CD4-positive, alpha-beta memory T cell (primary cell): ENCODE data around the gene CYP39A1. TPM values are rescaled to one million over a fixed set of nuclear protein-coding genes. Genes with fewer than 3 reads are reported as not detected.
"Not testable (repeated sequence)": the region's sequence is repeated elsewhere in the genome, so short reads cannot be mapped to it uniquely, and the experiment has no call there.

Experiments
- CTCF ChIA-PET: fragments of 350-600 bp; sonication (Branson Sonifier 250); formaldehyde crosslinking; loops from one replicate; lab custom pipeline; 2021; ENCODE audit warnings: inconsistent platforms; ENCODE audit not compliant: partially characterized antibody; lab: Charles Lee
- POLR2A ChIA-PET: fragments of 350-600 bp; sonication (Branson Sonifier 250); formaldehyde crosslinking; loops from one replicate; lab custom pipeline; 2021; ENCODE audit not compliant: partially characterized antibody; lab: Charles Lee
- DNase-seq, 5 donors: peaks; one replicate each; pipeline versions ENCODE4 v3.0.0 to v3.0.0-alpha.2; 2020 to 2022; ENCODE audit warnings: mixed read lengths in 1 of 5
- H3K27ac ChIP-seq: one replicate; pipeline ENCODE4 v1.7.0; 2013; ENCODE audit warnings: low read depth, low read length
- H3K27me3 ChIP-seq: 2 replicates; pipeline ENCODE4 v1.7.0; 2013; ENCODE audit warnings: mild to moderate bottlenecking, low read length, moderate library complexity; ENCODE audit not compliant: insufficient read depth
- H3K36me3 ChIP-seq: 2 replicates; pipeline ENCODE4 v1.7.0; 2013; ENCODE audit warnings: mild to moderate bottlenecking, low read length, moderate library complexity; ENCODE audit not compliant: insufficient read depth
- H3K4me1 ChIP-seq: 2 replicates; pipeline ENCODE4 v1.7.0; 2013; ENCODE audit warnings: mild to moderate bottlenecking, low read length, moderate library complexity; ENCODE audit not compliant: insufficient read depth
- H3K4me3 ChIP-seq, 2 donors: one replicate each; pipeline ENCODE4 v1.7.0; 2013; ENCODE audit warnings: low read length in 2 of 2, mild to moderate bottlenecking in 1 of 2
- H3K9me3 ChIP-seq, 2 donors: one replicate each; pipeline ENCODE4 v1.7.0; 2013; ENCODE audit warnings: low read length in 2 of 2, control low read depth in 1 of 2; ENCODE audit not compliant: control insufficient read depth in 1 of 2
- H3K27ac Mint-ChIP-seq, 7 donors: one replicate each; pipeline ENCODE4 v1.8.0; 2020 to 2021; ENCODE audit warnings: mixed read lengths in 7 of 7, mild to moderate bottlenecking in 6 of 7, inconsistent platforms in 3 of 7, moderate library complexity in 3 of 7
- H3K27me3 Mint-ChIP-seq, 2 donors: one replicate each; pipeline ENCODE4 v1.8.0; 2020 to 2021; ENCODE audit warnings: mixed read lengths in 2 of 2
- H3K36me3 Mint-ChIP-seq, 2 donors: one replicate each; pipeline ENCODE4 v1.8.0; 2020 to 2021; ENCODE audit warnings: mixed read lengths in 2 of 2, inconsistent platforms in 1 of 2, mild to moderate bottlenecking in 1 of 2
- H3K4me1 Mint-ChIP-seq, 4 donors: one replicate each; pipeline ENCODE4 v1.8.0; 2020 to 2021; ENCODE audit warnings: mixed read lengths in 4 of 4, mild to moderate bottlenecking in 1 of 4
- H3K4me3 Mint-ChIP-seq, 8 donors: one replicate each; pipeline ENCODE4 v1.8.0; 2020 to 2021; ENCODE audit warnings: mixed read lengths in 8 of 8, mild to moderate bottlenecking in 7 of 8, moderate library complexity in 6 of 8, inconsistent platforms in 3 of 8
- H3K9me3 Mint-ChIP-seq, 8 donors: one replicate each; pipeline ENCODE4 v1.8.0; 2020 to 2021; ENCODE audit warnings: mixed read lengths in 8 of 8, mild to moderate bottlenecking in 5 of 8, inconsistent platforms in 3 of 8, moderate library complexity in 1 of 8
- intact Hi-C: fragments of 100-400 bp; cut with micrococcal nuclease; formaldehyde crosslinking; loops from one replicate; pipeline ENCODE4 v1.15.1; 2023
- polyA plus RNA-seq, 2 donors: library from polyadenylated mRNA; unstranded; fragments of 300-500 nt; fragmentation: Illumina TruSeq; gene quantifications; one replicate each; pipeline ENCODE4 v1.2.3, GENCODE V29; 2021
- total RNA-seq, 2 experiments: library from RNA; stranded (reverse); gene quantifications; one replicate each; pipeline ENCODE4 v1.2.3, GENCODE V29; 2021

The CYP39A1 gene
- total and polyA plus RNA-seq, 4 experiments from 2014 or later: not detected

DNA sequence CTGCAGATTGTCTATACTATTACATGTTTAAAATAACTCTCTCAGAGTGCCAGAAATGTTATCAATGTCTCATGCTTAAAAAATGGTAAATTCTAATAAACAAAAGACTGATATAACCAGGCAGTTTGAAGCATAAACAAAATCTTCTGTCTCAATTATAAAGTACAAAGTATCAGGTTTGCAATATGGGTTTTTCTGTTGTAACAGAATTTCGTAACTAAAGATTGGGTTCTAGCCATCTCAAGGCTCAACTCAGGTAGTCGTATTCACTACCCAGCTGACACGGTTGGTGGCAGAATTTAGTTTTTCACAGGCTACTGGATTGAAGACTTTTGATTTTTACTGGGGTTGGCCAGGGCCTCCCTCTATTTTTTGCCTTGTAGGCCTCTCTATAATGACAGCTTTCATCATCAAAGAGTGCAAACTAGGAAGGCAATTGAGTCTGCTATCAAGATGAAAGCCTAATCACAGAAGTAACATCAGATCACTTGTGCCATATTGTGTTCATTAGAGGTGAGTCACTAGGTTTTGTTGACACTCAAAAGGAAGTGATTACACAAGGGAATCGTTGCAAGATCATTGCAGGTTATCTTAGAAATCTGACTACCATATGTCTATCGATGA, 3.6 kb downstream of the CYP39A1 start:
- DNase-seq: no peak
- intact Hi-C loops: no loop called here
- no peak overlapping the region for H3K27ac Mint-ChIP-seq

DNA sequence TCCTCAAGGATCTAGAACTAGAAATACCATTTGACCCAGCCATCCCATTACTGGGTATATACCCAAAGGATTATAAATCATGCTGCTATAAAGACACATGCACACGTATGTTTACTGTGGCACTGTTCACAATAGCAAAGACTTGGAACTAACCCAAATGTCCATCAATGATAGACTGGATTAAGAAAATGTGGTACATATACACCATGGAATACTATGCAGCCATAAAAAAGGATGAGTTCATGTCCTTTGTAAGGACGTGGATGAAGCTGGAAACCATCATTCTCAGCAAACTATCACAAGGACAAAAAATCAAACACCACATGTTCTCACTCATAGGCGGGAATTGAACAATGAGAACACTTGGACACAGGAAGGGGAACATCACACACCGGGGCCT, 4.5 kb downstream of the CYP39A1 start:
- H3K9me3 ChIP-seq, H3K36me3 ChIP-seq, H3K27me3 ChIP-seq, H3K36me3 Mint-ChIP-seq, POLR2A ChIA-PET, H3K9me3 Mint-ChIP-seq, H3K27ac Mint-ChIP-seq, H3K4me3 Mint-ChIP-seq, H3K4me3 ChIP-seq, CTCF ChIA-PET, H3K27ac ChIP-seq, intact Hi-C loops, DNase-seq: not testable (repeated sequence)
- peaks cover 10% of the 10 kb centered on the region for H3K4me1 ChIP-seq
- Mint-ChIP-seq H3K4me1 (peaks cover 7 to 12% (median 9%) of the 10 kb centered on the region in 4 donors), H3K27me3 (peaks cover 14 to 18% of the 10 kb centered on the region in 2 donors)

More for the DNA sequence above, 3.6 kb downstream of the CYP39A1 start:
- peaks cover 20 to 23% of the 10 kb centered on the region in 2 donors for H3K27me3 Mint-ChIP-seq
- Histone ChIP-seq H3K27ac (no peak overlapping the region), H3K4me3 (no peak overlapping the region), H3K4me1 (peaks cover 17% of the 10 kb centered on the region), H3K36me3 (no peaks in the 10 kb centered on the region), H3K9me3 (no peaks in the 10 kb centered on the region), H3K27me3 (peaks cover 14% of the 10 kb centered on the region)
- H3K4me1 Mint-ChIP-seq: peaks cover 12 to 17% (median 14%) of the 10 kb centered on the region in 4 donors
- H3K9me3 Mint-ChIP-seq: peaks cover 0 to 3% (median 0%) of the 10 kb centered on the region in 8 donors
- POLR2A ChIA-PET: no interaction called here
- H3K4me3 Mint-ChIP-seq: no peak overlapping the region
- H3K36me3 Mint-ChIP-seq: no peaks in the 10 kb centered on the region
- CTCF ChIA-PET: no interaction called here

DNA sequence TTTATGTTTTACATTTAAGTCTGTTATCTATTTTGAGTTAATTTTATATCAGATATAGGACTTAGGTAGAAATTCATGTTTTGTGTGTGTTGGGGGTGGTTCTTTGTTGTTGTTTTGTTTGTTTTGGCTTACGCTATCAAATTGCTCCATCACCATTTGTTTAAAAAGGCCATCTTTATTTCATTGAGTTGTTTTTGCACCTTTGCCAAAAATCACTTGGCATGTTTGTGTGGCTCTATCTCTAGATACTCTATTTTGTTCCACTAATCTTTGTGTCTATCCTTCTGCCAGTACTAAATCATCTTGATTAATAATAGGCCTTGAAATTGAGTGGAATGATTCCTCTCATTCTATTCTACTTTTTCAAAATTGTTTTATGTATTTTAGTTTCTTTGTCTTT, 7.4 kb downstream of the CYP39A1 start:
- H3K9me3 Mint-ChIP-seq: peaks cover 0 to 3% (median 0%) of the 10 kb centered on the region in 8 donors
- Histone ChIP-seq H3K27ac (no peak overlapping the region), H3K36me3 (no peaks in the 10 kb centered on the region), H3K4me3 (no peak overlapping the region), H3K4me1 (no peaks in the 10 kb centered on the region), H3K9me3 (no peaks in the 10 kb centered on the region), H3K27me3 (no peaks in the 10 kb centered on the region)
- H3K36me3 Mint-ChIP-seq: no peaks in the 10 kb centered on the region
- H3K27me3 Mint-ChIP-seq: peaks cover 3 to 5% of the 10 kb centered on the region in 2 donors
- H3K4me3 Mint-ChIP-seq: no peak overlapping the region
- no peak overlapping the region for H3K27ac Mint-ChIP-seq
- no peak for DNase-seq
- intact Hi-C loops: no loop called here
- ChIA-PET POLR2A (no interaction called here), CTCF (no interaction called here)
- no peaks in the 10 kb centered on the region for H3K4me1 Mint-ChIP-seq

DNA sequence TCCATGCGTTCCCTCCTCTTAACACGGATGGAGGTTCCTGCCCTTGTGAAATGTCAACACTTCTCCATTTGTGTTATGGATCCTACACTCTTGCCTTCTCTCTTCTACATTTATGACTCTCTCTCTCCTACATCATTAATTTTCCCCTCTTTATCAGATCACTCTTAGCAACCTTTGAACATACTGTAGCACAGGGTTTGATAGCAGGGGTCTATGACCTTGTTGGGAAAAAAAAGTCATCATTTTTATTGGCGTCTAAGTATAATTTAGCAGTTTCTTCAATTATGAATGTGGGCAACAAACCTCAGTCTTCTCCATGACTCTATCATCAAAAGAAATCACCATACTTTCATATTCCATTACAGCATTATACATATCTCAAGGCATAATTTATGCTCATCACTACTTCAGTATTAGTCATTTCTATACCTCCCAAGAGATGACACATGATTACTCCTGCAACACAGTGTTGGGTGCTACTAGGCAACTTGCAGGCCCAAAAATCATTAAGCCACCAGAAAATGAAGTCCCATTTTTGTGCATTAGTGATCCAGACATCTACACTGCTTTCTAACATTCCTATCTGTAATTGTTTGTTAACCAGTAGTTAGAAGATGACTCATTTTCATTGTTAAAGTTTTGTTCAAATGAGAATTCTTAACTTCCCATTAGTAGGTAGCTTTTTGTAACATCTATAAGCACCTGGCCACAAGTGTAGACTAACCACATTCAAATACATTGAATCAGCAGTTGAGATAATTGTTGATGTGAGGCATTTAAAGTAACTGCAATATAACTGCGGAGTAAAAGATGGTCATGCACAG, 9.5 kb downstream of the CYP39A1 start:
- no peak overlapping the region for H3K27ac Mint-ChIP-seq
- Histone ChIP-seq H3K4me3 (no peak overlapping the region), H3K27ac (no peak overlapping the region), H3K36me3 (no peaks in the 10 kb centered on the region), H3K4me1 (no peaks in the 10 kb centered on the region), H3K27me3 (no peaks in the 10 kb centered on the region), H3K9me3 (no peaks in the 10 kb centered on the region)
- no peaks in the 10 kb centered on the region for H3K4me1 Mint-ChIP-seq
- no peak for DNase-seq
- ChIA-PET POLR2A (no interaction called here), CTCF (no interaction called here)
- peaks cover 0 to 3% (median 0%) of the 10 kb centered on the region in 8 donors for H3K9me3 Mint-ChIP-seq
- H3K27me3 Mint-ChIP-seq: peaks cover 4 to 6% of the 10 kb centered on the region in 2 donors
- H3K36me3 Mint-ChIP-seq: no peaks in the 10 kb centered on the region
- no peak overlapping the region for H3K4me3 Mint-ChIP-seq
- intact Hi-C loops: no loop called here

DNA sequence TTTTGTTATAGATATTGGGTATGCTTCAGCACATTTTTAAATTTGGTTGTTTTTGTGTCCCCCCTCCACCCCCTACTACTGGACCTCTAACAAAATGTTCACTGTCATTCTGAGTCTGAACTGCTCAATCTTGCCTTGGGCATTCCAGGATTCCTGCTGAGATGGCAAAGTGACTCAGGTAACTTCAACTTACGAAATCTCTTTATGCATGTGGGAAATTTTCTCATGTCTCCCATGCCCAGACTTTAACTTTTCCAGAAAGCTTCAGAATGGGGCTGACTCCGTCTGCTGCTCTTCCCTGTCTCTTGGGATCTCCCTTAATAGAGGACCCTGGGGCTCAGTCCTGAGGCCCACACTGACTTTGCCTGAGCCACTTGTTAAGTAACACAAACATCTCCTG, 14.0 kb downstream of the CYP39A1 start:
- Histone ChIP-seq H3K4me1 (no peaks in the 10 kb centered on the region), H3K9me3 (no peaks in the 10 kb centered on the region), H3K4me3 (no peak overlapping the region), H3K36me3 (no peaks in the 10 kb centered on the region), H3K27ac (no peak overlapping the region), H3K27me3 (no peaks in the 10 kb centered on the region)
- no peak overlapping the region for H3K4me3 Mint-ChIP-seq
- DNase-seq: no peak
- no peak overlapping the region for H3K27ac Mint-ChIP-seq
- H3K36me3 Mint-ChIP-seq: no peaks in the 10 kb centered on the region
- ChIA-PET POLR2A (no interaction called here), CTCF (no interaction called here)
- no peaks in the 10 kb centered on the region for H3K4me1 Mint-ChIP-seq
- peaks cover 4 to 8% of the 10 kb centered on the region in 2 donors for H3K27me3 Mint-ChIP-seq
- intact Hi-C loops: no loop called here
- H3K9me3 Mint-ChIP-seq: no peaks in the 10 kb centered on the region

DNA sequence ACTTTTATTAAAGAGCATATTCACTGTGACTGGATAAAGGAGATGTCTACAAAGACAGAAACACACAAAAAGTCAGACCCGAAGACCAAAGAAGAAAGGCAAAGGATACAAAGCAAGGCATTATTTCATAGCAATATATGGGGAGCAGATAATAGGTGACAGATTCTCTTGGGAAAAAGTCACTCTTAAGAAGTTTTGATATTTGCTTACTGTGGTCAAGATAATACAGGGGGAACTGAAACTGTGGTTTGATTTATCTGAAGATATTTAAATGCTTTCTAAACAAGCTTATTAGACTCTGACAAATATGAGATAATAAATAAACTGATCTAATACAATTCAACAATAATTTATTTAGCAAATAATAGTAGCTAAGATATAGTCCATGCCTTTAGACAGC, 14.7 kb downstream of the CYP39A1 start:
- Mint-ChIP-seq H3K9me3 (no peaks in the 10 kb centered on the region), H3K4me1 (no peaks in the 10 kb centered on the region), H3K36me3 (no peaks in the 10 kb centered on the region), H3K27ac (no peak overlapping the region), H3K27me3 (peaks cover 4 to 8% of the 10 kb centered on the region in 2 donors), H3K4me3 (no peak overlapping the region)
- H3K4me1 ChIP-seq: no peaks in the 10 kb centered on the region
- DNase-seq: no peak
- H3K36me3 ChIP-seq: no peaks in the 10 kb centered on the region
- CTCF ChIA-PET: no interaction called here
- POLR2A ChIA-PET: no interaction called here
- no peaks in the 10 kb centered on the region for H3K9me3 ChIP-seq
- no peaks in the 10 kb centered on the region for H3K27me3 ChIP-seq
- H3K27ac ChIP-seq: no peak overlapping the region
- no peak overlapping the region for H3K4me3 ChIP-seq
- intact Hi-C loops: no loop called here

DNA sequence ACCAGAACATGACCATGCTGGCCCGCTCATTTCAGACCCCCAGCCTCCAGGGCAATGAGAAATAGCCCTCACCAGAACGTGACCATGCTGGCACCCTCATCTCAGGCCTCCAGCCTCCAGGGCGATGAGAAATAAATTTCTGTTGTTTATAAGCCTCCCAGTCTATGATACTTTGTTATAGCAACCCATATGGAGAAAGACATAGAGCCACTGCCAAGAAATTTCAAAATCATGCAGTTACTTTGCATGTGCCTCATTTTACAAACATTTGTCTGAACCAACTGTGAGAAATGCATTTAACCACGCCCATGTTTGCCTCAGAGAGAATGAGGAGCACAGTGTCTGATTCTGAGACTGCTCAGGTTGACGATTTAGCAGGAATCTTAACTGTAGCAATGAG, 15.5 kb downstream of the CYP39A1 start:
- Mint-ChIP-seq H3K36me3 (no peaks in the 10 kb centered on the region), H3K27me3 (peaks cover 6 to 8% of the 10 kb centered on the region in 2 donors), H3K9me3 (no peaks in the 10 kb centered on the region), H3K4me3 (no peak overlapping the region), H3K4me1 (no peaks in the 10 kb centered on the region), H3K27ac (no peak overlapping the region)
- Histone ChIP-seq H3K36me3 (no peaks in the 10 kb centered on the region), H3K27me3 (no peaks in the 10 kb centered on the region), H3K27ac (no peak overlapping the region), H3K9me3 (no peaks in the 10 kb centered on the region), H3K4me3 (no peak overlapping the region), H3K4me1 (no peaks in the 10 kb centered on the region)
- ChIA-PET CTCF (no interaction called here), POLR2A (no interaction called here)
- DNase-seq: no peak
- intact Hi-C loops: no loop called here
